ENCODE measurements around the gene GRAP2.

GRCh38 chr22:40018051-40018450, 117.2 kb downstream of the GRAP2 start:
- TF ChIP-seq CTCF (IDR thresholded peaks at IDR 0.05) (no peak), EZH2 (IDR thresholded peaks at IDR 0.05) (no peak), EZH2phosphoT487 (IDR thresholded peaks at IDR 0.05) (no peak)

Measured in neural progenitor cell (in vitro differentiated cells).